Thoracic aorta (tissue), 2 donors: ENCODE data around the gene TMEM43. TPM values are rescaled to one million over a fixed set of nuclear protein-coding genes. Genes with fewer than 3 reads are reported as not detected.

ENCODE experiments used
- ATAC-seq: fragments of 150-250 bp; one replicate; pipeline ENCODE4 v1.8.0; 2017; ENCODE audit warnings: low read depth; ENCODE audit not compliant: insufficient number of reproducible peaks, low FRiP score
- DNase-seq: peaks from one replicate; pipeline ENCODE4 v3.0.0-alpha.2; 2020; ENCODE audit warnings: low spot score
- H3K27ac ChIP-seq, 2 donors: fragments of 200-600 bp; sonication (generic); 1 replicate in 1 of 2; 2 replicates in 1 of 2; pipeline ENCODE4 v1.5.1; 2016; ENCODE audit warnings: mild to moderate bottlenecking in 2 of 2, moderate library complexity in 2 of 2
- H3K27me3 ChIP-seq: fragments of 200-600 bp; sonication (generic); replicated peaks from 2 replicates; pipeline ENCODE4 v1.6.0; 2016; ENCODE audit warnings: mild to moderate bottlenecking; ENCODE audit not compliant: insufficient read depth
- H3K36me3 ChIP-seq: fragments of 200-600 bp; sonication (generic); one replicate; pipeline ENCODE4 v1.5.1; 2016
- H3K4me1 ChIP-seq, 2 donors: fragments of 200-600 bp; sonication (generic); 1 replicate in 1 of 2; 2 replicates in 1 of 2; pipeline versions ENCODE4 v1.5.1 to v1.6.0; 2016; ENCODE audit warnings: low read depth in 2 of 2, mild to moderate bottlenecking in 1 of 2; ENCODE audit not compliant: control insufficient read depth in 1 of 2
- H3K4me3 ChIP-seq: fragments of 200-600 bp; sonication (generic); 2 replicates; pipeline ENCODE4 v1.5.1; 2016; ENCODE audit warnings: mild to moderate bottlenecking
- H3K9me3 ChIP-seq: fragments of 200-600 bp; sonication (generic); 2 replicates; pipeline ENCODE4 v1.5.1; 2016
- CTCF ChIP-seq: fragments of 200-600 bp; sonication (generic); IDR thresholded peaks from one replicate; pipeline ENCODE4 v1.5.1; 2019; ENCODE audit warnings: antibody characterized with exemption
- total RNA-seq, 2 donors: library from RNA; depleted of rRNA; stranded (reverse); fragments of >200 nt; gene quantifications; one replicate each; pipeline versions ENCODE4 v1.1.0 to v1.2.3, GENCODE V29; 2016

TMEM43 gene
- total RNA-seq, 2 donors from 2014 or later, result 161 to 195 TPM

- Histone ChIP-seq H3K27me3 (no peaks in the 10 kb centered on the region), H3K4me1 (peaks cover 19 to 40% of the 10 kb centered on the region in 2 donors), H3K4me3 (peak overlapping the region; percentile 95), H3K9me3 (no peaks in the 10 kb centered on the region), H3K36me3 (peaks cover under 1% of the 10 kb centered on the region), H3K27ac (peak overlapping the region in 1 of 2 donors; percentile 96)
- ATAC-seq, result no peak
- TF ChIP-seq CTCF, result no peak
- no peak for DNase-seq
These were observed 1.3 kb upstream of the TMEM43 start for GRCh38 chr3:14123308-14124222.

DNA sequence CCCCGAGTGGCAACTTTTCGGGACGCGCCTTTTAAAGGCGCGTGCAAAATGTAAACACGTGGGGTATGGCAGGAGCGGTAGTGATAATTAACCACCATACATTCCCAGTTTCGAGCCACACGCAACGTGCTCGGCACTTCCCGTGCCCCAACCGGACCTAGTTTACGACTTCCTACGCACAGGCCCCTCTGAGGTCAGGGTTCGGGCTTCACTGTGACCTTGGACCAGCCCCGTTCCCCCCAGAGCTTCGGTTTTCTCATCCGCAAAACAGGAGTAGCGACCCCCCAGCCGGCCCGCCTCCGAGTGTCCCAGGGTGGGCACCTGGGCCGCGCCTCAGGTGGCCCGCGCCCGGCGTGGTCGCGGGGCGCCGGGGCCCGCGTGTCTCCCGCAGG, 633 bp upstream of the TMEM43 start:
- peak overlapping the region; percentile 96 to 97 for H3K27ac ChIP-seq
- peaks cover 19 to 36% of the 10 kb centered on the region in 2 donors for H3K4me1 ChIP-seq
- no peak for DNase-seq
- no peaks in the 10 kb centered on the region for H3K9me3 ChIP-seq
- no peak for ATAC-seq
- no peaks in the 10 kb centered on the region for H3K27me3 ChIP-seq
- no peak for TF ChIP-seq CTCF
- peak overlapping the region; percentile 95 for H3K4me3 ChIP-seq
- H3K36me3 ChIP-seq, result peaks cover 6% of the 10 kb centered on the region

DNA sequence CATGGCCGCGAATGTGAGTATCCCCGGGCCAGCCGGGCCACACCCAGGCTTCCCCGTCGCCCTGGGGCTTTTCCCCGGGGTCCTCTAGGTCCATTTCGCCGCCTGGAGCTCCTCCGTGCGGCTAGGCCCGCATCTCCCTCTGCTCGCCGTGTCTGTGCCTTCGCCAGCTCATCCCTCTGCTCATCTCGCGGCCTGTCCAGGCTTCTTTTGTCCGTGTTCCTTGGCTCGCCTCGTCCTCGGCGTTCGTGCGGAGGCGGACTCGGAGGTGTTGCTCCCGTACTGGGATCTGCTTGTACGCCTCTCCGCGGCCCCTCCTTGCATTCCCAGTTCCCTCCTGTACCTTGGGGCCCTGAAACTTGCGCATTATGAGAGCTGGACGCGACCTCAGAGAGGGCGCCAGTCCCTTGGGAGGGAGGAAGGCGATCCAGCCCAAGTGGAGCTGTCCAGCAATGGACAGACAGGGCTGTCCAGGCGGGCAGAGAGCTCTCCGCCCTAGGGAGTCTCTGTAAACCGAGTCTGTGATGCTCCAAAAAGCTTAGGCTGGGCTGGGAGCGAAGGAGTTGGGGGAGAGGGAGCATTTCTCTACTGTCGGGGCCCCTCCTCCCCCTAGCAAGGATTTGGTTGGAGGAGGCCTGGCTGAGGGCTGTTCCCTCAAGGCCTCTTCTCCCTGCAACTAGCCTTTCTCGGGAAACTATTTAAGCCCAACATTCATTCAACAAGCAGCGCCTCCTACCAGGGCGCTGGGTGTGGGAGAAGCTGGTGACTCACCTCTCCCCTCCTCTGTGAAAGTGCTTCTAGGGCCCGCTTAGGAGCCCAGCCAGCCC, 553 bp downstream of the TMEM43 start:
- TF ChIP-seq CTCF, result no peak
- Histone ChIP-seq H3K4me3 (peak overlapping the region; percentile 95), H3K27me3 (no peaks in the 10 kb centered on the region), H3K9me3 (no peaks in the 10 kb centered on the region), H3K36me3 (peaks cover 16% of the 10 kb centered on the region), H3K27ac (peak overlapping the region; percentile 96 to 97), H3K4me1 (peaks cover 19 to 36% of the 10 kb centered on the region in 2 donors)
- ATAC-seq (peak; percentile 67), DNase-seq (no peak)

DNA sequence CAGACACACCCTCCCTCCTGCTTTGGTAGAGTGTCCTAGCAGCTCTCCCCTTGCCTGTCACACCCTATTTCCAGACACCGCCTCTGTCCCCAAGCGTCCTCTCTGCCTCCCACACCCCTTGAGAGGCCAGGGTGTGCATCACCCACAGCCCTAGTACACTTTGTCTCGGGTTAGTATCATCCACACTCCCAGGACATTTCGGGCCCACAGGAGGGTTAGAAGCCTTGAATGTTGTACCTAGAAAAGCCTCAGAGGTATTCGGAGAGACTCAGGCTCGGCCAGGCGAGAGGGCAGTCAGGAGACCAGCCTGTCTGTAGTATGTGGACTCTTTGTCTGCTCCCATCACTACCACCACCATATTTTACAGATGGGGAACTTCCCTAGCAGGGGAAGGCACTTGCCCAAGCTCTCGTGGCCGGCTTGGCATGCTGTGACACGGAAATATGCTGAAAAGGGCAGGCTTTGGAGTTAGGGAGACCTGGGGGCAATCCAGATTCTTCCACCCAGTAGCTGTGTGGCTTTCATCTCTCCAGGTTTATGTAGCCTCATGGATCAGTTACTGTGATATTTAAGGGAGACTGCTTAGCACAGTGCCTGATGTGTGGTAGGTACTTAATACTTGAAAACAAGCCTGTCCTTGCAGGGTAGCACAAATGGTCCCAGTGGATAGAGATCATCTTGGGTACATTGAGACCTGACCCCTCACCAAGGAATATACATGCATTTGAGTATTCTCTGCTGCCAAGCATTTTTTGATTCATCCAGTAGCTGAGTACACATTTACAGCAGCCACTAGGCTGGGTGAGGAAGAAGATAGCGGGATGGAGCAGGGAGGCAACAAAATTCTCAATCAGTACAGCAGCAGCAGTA, 1.4 kb downstream of the TMEM43 start:
- Histone ChIP-seq H3K9me3 (no peaks in the 10 kb centered on the region), H3K36me3 (peaks cover 24% of the 10 kb centered on the region), H3K27me3 (no peaks in the 10 kb centered on the region), H3K4me1 (peaks cover 19 to 36% of the 10 kb centered on the region in 2 donors), H3K4me3 (peak overlapping the region; percentile 95), H3K27ac (peak overlapping the region; percentile 96 to 97)
- DNase-seq (no peak), ATAC-seq (no peak)
- no peak for TF ChIP-seq CTCF
